GM19099 (cell line): Measurements from ENCODE around the gene WIPF1.

ENCODE experiments used
- POLR2A ChIP-seq: IDR thresholded peaks from 3 replicates; pipeline ENCODE4 v1.6.1; 2011; ENCODE audit warnings: low read depth; ENCODE audit not compliant: insufficient read length; ENCODE audit errors: extremely low read depth

WIPF1 gene

DNA sequence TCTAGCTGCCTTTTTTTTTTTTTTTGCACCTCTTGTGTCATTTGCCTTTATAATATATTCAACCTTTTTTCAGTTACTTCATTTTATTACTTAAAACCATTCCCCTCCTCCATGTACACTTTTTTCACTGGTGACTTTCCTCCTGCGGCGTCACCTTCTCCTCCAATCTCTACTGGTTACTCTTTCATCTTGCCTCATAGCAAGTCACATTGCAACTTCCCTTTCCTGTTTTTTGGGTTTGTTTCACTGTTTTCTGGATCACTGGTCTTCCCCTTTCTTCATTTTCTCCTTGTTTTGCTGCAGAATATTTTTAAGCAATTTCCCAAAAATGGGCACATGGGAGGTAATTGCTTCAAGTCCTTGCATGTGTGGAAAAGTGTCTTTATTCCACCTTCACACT lies 73.1 kb downstream of the WIPF1 start:
- TF ChIP-seq POLR2A: no peak

DNA sequence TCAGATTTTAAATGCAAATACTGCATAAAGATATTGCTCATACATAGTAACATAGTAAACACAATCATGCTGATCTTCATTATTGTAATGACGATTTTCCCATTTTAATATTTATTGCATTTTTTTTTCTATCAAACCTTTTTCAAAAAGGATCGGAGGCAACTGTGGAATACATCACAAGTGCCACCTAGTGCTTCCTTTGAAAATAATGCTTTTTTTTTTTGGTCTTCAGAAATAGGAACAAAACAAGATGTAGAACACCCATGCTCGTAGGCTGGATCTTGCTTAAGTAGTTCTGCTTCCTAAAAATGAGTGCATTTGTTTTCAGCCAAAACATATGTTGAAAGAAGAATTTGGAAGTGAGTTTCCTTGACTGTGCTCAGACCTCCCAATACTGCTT lies 75.1 kb downstream of the WIPF1 start:
- no peak for TF ChIP-seq POLR2A

DNA sequence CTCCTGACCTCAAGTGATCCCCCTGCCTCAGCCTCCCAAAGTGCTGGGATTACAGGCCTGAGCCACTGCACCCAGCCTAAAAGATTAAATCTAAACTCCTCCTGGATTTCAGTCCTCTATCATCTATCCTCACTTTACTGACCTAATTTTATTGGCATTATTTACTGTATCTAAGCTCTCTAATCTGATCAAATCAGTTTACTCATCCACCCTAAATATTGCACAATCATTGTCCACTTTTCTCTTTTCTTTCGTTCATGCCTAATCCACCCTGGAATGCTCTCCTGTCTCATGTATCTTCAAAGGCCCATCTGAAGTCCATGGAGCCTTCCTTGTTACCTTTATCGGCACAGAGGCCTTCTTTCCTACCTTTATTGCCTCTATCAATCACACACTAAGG lies 79.2 kb downstream of the WIPF1 start:
- no peak for TF ChIP-seq POLR2A

DNA sequence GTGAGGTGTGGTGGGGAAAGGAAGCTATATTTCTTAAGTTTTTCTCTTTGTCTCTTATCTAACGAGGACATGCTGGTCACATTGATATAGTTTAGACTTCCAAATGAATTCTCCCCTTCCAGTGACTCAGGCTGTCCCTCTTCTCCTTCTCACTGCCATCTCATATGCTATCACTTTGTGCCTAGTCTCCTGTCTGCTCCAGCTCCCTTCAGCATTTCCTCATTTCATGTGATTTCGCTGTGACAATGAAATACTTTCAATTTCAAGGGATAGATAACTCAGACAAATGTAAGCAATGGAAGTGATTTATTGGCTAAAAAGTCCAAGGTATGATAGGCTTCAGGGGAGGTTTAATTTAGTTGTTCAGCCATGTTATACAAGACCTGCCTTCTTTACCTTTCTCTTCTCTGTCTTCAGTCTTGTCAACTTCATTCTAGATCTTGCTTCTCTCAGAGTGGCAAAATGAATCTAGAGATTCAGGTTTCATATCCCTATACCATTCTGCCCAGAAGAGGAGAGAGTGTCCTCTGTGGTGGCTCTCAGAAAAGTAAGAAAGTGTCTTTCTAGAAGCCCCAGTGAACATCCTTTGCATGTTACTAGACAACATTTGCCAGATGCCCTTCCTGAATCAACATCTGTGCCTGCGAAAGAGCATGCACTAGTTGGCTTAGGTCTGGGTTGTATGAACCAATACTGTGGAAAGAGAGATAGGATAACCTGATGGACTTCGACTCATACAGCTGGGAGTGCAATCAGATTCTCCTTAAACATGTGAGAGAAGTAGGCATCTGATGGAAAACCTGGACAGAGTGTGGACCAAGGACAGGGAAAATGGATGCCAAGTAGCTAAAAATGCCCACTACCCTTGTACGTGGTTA lies 80.9 kb downstream of the WIPF1 start:
- no peak for TF ChIP-seq POLR2A

DNA sequence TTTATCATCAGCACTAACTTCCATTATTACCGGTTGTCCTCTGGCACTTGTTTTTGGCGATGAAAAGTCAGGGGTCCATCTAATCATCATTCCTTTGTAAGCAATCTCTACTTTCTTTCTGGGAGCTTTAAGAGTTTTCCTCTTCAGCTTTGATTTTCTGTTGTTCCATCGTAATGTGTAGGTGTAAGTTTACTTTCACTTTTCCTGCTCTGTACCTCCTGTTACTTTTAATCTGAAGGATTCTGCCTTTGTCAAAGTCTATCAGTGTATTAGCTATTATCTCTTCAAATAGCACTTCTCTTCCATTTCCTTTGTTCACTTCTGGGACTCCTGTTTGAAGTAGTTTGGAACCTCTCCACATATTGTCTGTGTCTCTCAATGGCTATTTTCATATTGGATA lies 85.3 kb downstream of the WIPF1 start:
- TF ChIP-seq POLR2A: no peak

DNA sequence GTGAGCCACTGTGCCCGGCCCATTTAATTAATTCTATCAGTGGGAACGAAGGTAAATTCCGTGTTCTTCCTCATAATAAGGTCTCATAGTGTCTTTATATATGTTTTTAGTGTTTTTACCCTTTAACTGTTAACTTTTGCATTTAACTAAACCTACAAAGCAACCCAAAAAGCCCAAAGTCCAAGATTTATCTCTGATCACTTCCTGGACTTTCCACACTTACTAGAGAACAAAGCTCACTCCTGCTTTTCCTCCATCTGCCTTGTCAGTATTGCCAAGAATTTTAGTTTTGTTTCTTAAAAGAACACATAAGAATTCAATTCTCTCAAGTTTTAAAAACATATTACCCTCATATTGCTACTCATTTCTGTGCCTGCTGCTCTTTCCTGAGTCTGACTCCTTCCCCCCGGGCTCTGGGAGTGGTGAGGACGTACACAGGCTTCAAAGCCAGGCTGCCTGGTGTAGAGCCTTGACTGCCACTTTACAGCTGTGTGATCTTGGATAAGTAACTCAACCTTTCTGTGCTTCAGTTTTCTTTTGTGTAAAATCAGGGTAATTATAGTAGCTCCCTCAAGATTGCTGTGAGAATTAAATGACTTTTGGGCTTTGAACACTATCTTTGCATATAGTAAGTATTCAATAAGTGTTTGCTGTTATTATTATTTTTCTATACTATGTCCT lies 85.9 kb downstream of the WIPF1 start:
- no peak for TF ChIP-seq POLR2A

DNA sequence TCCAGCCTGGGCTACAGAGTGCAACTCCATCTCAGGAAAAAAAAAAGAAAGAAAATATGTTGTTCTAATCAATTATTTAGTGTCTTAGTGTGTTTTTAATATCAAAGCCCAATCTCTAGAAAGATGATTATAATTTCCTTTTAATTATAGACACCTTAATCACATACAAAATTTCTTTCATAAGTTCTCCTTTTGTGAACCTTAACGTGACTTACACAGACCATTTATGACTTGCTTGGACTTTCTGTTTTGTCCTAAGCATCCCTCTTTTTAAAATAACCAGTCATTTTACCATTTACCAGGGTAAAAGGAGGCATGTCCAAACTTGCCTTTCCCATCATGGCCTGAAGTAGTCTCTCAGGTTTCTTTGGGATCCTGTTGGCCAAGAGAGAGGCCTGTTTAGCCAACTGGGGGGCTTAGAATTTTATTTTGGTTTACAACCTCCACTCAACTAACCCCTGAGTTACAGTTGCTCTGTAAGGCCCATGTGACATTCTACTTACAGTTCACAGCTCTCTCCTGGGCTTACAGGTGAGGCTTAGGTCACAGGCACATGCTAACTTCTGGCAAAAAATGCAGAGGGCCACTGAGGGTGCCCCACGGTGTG lies 86.9 kb downstream of the WIPF1 start:
- TF ChIP-seq POLR2A: no peak
